ENCODE measurements around the gene SIRT2.

GRCh38 chr19:38945562-38946228 is 46.3 kb upstream of the SIRT2 start:
- TF ChIP-seq EZH2 (IDR thresholded peaks at IDR 0.05) (no peak), POLR2AphosphoS5 (IDR thresholded peaks at IDR 0.05; ENCODE audit: borderline replicate concordance, low read depth, low read length) (no peak), FOXP2 (optimal IDR thresholded peaks at IDR 0.05; ENCODE audit: control extremely low read depth, extremely low read length, insufficient read depth) (no peak)

Data from SK-N-MC (cell line).